D721Med (cell line): ENCODE measurements around the gene PRKCA.

ENCODE experiments used
- DNase-seq: peaks from one replicate; pipeline ENCODE4 v3.0.0; 2011; ENCODE audit warnings: low spot score; ENCODE audit not compliant: insufficient read length
- FAIRE-seq: peaks from 2 replicates; lab custom pipeline; 2011; peaks lifted over from hg19 to GRCh38; lab: Jason Lieb, UNC
- TF ChIP-seq, protein P1 (sequence below): IDR thresholded peaks from 2 replicates; pipeline ENCODE4 v1.5.1; 2012; ENCODE audit warnings: mild to moderate bottlenecking, control low read depth; ENCODE audit not compliant: insufficient read depth; ENCODE audit errors: missing control alignments

PRKCA gene

DNA sequence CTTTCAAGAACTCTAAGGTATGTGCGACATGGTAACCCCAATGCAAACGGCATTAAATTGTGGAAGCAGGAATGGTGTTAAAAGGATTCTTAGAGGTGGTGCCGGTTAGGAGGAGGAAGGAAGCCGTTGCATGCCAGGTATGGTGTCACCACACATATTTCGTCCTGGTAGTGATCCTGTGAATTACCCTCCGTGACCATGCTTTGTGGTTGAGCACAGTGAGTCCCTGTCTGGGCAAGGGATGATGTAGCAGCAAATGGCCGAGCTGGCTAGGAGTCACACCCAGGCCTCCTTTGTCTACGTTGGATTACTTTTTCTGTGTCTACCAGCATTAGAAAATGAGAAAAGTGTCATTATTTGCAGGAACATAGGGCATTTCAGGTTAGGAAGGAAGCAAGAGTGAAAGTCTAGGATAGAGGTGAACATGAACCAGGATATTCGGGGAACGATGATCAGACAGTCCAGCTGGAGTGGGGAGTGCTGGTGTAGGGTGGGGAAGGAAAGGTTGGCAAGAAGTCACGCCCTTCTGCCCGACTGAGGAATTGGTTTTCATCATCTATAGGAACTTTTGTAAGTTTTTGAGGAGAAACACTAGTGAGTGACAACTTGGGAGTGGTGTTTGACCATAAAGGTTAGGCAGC lies 123.5 kb downstream of the PRKCA start:
- FAIRE-seq = no peak
- TF ChIP-seq, protein P1, sequence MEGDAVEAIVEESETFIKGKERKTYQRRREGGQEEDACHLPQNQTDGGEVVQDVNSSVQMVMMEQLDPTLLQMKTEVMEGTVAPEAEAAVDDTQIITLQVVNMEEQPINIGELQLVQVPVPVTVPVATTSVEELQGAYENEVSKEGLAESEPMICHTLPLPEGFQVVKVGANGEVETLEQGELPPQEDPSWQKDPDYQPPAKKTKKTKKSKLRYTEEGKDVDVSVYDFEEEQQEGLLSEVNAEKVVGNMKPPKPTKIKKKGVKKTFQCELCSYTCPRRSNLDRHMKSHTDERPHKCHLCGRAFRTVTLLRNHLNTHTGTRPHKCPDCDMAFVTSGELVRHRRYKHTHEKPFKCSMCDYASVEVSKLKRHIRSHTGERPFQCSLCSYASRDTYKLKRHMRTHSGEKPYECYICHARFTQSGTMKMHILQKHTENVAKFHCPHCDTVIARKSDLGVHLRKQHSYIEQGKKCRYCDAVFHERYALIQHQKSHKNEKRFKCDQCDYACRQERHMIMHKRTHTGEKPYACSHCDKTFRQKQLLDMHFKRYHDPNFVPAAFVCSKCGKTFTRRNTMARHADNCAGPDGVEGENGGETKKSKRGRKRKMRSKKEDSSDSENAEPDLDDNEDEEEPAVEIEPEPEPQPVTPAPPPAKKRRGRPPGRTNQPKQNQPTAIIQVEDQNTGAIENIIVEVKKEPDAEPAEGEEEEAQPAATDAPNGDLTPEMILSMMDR = no peak
- DNase-seq = no peak

DNA sequence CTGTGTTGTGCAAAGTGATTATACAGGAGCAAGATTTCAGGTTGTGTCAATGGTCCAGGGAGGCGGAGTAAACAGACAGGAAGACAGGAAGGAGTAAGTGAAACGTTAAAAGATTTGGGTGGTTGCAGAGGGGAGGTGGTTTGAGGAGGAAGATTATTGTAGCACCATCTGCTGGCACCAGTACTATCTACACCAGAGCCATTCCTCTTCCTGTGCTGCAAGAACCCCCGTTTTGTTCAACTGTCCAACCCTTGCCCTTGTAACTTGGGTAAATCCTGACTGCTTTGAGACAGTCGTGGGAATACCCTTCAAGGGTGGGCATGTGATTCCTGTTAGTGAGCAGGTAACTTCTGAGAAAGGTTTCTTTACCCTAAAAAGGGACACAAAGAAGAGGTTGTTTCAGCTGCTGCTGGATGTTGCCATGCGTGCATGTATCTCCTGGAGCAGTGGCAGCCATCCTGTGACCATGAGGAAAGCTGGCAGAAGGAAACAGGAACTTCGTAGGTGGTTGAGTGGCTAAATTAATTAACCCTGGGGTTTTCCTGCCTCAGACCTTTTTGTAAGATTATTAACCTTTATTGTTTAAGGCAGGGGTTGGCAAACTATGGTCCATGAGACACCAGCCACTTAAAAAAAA lies 124.1 kb downstream of the PRKCA start:
- DNase-seq (no peak), FAIRE-seq (no peak)
- TF ChIP-seq, protein P1 = peak; percentile 33

DNA sequence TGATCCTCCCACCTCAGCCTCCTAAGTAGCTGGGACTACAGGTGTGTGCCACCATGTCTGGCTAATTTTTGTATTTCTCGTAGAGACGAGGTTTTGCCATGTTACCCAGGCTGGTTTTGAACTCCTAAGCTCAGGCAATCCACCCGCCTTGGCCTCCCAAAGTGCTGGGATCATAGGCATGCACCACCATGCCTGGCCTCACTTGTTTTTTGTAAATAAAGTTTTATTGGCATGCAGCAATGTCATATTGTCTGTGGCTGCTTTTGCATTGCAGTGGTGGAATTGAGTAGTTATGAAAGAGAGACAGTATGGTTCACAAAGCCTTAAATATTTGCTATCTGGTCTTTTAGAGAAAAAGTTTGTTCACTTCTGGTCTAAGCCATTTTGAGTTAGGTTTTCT lies 124.7 kb downstream of the PRKCA start:
- no peak for FAIRE-seq
- no peak for DNase-seq
- TF ChIP-seq, protein P1 = no peak

DNA sequence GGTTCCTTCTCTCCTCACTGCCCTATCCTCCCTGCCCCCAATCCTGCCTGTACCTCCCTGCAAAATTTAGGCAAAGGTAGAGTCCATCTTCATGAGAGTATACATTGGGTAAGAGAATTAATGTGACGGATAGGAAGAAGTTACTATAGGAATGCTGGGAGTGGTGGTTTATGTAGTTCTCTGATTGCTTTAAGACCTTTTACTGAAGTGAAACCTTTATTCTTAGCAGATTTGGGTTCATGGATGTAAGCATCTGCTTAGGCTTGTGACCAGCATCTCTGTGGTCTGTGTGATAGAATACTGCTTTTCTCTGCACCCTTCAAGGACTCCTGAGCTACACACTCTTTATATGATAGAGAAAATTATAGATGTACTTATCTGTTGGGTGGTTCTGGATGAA lies 127.3 kb downstream of the PRKCA start:
- FAIRE-seq (no peak), DNase-seq (no peak)
- TF ChIP-seq, protein P1 = no peak

DNA sequence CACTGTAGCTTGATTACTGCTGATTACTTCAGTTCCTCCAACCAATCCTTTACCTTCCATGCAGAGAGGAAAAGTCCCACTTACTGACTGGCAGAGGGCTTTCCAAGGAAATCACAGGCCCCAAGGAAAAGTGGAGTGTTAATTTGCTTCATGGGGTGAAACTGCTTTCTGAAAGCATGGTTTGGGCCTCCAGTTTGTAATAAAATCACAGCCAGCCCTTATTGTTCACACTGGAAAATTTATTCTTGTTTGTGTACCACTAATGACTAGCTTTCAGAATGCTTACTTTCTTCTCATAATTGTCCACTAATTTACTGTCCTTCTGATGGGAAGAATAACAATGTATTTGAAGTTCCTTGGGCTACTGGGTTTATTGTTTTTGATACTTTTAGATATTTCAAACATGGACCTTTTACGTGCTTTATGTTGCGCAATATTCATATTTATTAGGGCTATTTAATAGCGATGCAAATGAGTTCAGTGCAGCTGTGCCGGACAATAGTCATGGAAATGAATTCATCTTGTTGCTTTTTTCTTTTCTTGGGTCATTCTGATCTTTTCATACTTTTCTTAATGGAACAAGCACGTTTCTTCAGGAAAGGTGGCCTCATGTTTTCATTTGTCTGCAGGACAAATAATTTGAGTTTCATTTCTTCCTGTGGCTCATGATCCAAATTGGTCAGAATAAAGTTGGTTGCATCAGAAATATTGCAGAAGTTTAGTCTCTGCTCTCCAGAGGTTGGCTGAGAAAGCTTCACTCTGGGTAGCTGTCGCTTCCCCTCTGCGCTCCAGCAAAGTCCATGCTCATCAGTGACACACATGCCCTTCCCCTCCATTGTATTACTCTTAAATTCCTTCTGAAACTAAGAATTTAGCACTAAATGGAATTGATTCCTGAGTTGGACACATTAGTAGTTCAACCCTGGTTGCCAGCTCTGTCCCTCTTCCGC lies 128.7 kb downstream of the PRKCA start:
- TF ChIP-seq, protein P1 = no peak
- DNase-seq (no peak), FAIRE-seq (no peak)

DNA sequence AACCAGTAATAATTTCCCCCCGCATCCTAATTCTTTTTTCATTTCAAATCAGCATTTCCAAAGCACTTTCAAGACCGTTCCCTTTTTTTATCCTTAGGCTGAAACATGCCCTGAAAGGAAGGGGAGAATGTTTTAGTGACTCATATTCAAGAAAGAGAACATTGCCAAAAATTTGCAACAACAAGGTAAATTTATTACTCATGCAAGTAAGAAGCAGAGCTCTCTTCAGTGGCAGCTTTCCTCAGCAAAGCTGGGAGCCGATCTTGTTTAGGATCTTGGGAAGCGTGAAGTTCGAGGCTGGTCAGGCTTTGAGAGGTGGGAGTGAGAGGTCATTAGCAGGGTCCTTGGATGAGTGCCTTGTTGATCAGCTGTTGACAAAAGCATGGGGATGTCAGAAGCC lies 129.5 kb downstream of the PRKCA start:
- no peak for FAIRE-seq
- TF ChIP-seq, protein P1 = no peak
- DNase-seq = no peak
